K562 treated with DMSO at 1 percent for 24 hours (cell line): ENCODE results near the gene CCNYL1. TPM values are rescaled to one million over a fixed set of nuclear protein-coding genes. Genes with fewer than 3 reads are reported as not detected.

ENCODE experiments used
- total RNA-seq: library from RNA; unstranded; fragments of 300-600 nt; gene quantifications from 2 replicates; pipeline ENCODE4 v1.2.3, GENCODE V29; 2022; ENCODE audit warnings: low read depth; ENCODE audit not compliant: insufficient read depth

The CCNYL1 gene
- 5.8 and 6.2 TPM in 2 replicates for total RNA-seq

DNA sequence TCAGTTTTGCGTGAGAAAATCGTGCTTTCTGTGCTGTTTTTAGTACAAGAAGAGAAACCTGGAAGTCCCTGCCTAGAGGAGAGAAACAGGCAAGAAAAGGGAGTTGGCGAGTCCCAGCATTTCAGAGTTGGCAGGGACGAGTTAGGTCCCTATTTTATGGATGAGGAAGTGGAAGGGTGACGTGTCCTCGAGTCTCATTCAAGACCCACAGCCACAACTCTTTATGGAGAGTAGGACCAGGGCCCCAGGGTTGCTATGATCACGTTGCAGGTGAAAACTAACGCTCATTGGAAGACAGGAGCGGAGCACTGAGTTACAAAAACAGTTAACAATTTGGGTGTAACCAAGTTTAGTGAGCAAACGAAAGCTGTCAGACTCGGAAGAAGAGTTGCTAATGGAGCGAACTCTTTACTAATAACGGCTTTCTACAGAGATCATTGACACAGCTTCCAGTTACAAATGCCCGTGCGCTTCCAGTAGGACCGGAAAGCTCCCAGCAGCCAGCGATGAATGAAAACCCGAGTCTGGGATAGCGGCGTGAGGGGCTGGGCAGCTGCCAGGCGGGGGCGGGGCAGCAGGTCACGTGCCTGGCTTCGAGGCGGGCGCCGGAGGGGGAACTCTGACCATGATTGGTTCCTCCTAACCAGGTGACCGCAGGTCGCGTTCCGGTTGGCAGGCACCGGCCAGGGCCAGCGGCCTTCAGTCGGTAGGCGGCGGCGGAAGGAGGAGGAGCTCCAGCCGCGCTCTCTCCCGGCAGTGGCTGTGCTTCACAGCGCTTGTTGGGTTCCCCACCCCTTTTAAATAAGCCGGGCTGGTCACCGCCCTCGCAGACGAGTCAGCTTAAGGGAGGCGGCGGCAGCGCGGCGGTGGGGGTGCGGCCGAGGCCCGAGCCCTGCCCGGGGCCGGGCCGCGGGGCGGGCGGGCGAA lies at the start of gene CCNYL1:
Gene CCNYL1 (plus strand): TSS at position 827 of the 927 bp plus-strand sequence. CDS start 257 bp downstream, outside the sequence.

Other genes with a start within 250 kb of the CCNYL1 start
- gene CREB1, start 181.7 kb upstream of the CCNYL1 start, total RNA-seq: 10.9 and 11.1 TPM in 2 replicates
- 25.4 and 29.8 TPM in 2 replicates for gene METTL21A, start 86.2 kb upstream of the CCNYL1 start, total RNA-seq
- gene FZD5, start 58.3 kb downstream of the CCNYL1 start, total RNA-seq: 7.7 and 7.9 TPM in 2 replicates